Testis (tissue), 3 donors: ENCODE measurements around the gene MRPS35. TPM values are rescaled to one million over a fixed set of nuclear protein-coding genes. Genes with fewer than 3 reads are reported as not detected.

ENCODE experiments used
- DNase-seq: peaks from one replicate; pipeline ENCODE4 v3.0.0-alpha.2; 2019
- H3K27ac ChIP-seq, 2 donors: fragments of 200-600 bp; sonication (generic); one replicate each; pipeline ENCODE4 v1.5.1; 2019
- H3K27me3 ChIP-seq: fragments of 200-600 bp; sonication (generic); one replicate; pipeline ENCODE4 v1.5.1; 2019
- H3K36me3 ChIP-seq: fragments of 200-600 bp; sonication (generic); one replicate; pipeline ENCODE4 v1.5.1; 2017; ENCODE audit warnings: low read depth; ENCODE audit errors: missing control alignments
- H3K4me1 ChIP-seq: fragments of 200-600 bp; sonication (generic); one replicate; pipeline ENCODE4 v1.5.1; 2019
- H3K4me3 ChIP-seq, 2 donors: fragments of 200-600 bp; sonication (generic); one replicate each; pipeline ENCODE4 v1.5.1; 2017 to 2019
- H3K9me3 ChIP-seq: fragments of 200-600 bp; sonication (generic); one replicate; pipeline ENCODE4 v1.5.1; 2017
- POLR2A ChIP-seq: fragments of 450-650 bp; IDR thresholded peaks from one replicate; pipeline ENCODE4 v1.6.1; 2017; ENCODE audit warnings: antibody characterized with exemption, mild to moderate bottlenecking, moderate library complexity
- WGBS, 2 donors: methylation state at CpG; one replicate each; pipeline ENCODE4 v1.1.5; 2018; 5-methylcytosine and 5-hydroxymethylcytosine counted together
- intact Hi-C: fragments of 100-400 bp; cut with DNase I; formaldehyde crosslinking; loops from one replicate; pipeline ENCODE4 v1.15.1; 2023; ENCODE audit warnings: low total_unique reads
- polyA plus RNA-seq: library from polyadenylated mRNA; stranded (reverse); fragments of 350-450 nt; fragmentation: Illumina TruSeq; extraction: RNeasy Lipid Tissue Mini Kit (QIAGEN cat#74804); gene quantifications from one replicate; pipeline ENCODE4 v1.2.3, GENCODE V29; 2014; ENCODE audit warnings: low read depth, low replicate concordance; ENCODE audit not compliant: insufficient read depth
- total RNA-seq, 2 donors: library from RNA; depleted of rRNA; stranded (reverse); fragments of >200 nt; gene quantifications; one replicate each; pipeline ENCODE4 v1.2.3, GENCODE V29; 2016
- TF ChIP-seq, protein P1 (sequence below), 3 experiments: fragments of 450-650 bp in 2 of 3; fragments of 200-600 bp in 1 of 3; sonication (generic) in 1 of 3; IDR thresholded peaks; one replicate each; pipeline ENCODE4 v1.5.1; 2016 to 2019; ENCODE audit warnings: antibody characterized with exemption in 3 of 3, mild to moderate bottlenecking in 2 of 3, moderate library complexity in 1 of 3

Gene MRPS35
- total and polyA plus RNA-seq, 3 donors from 2014 or later: 35.1 to 42.9 (median 35.7) TPM

DNA sequence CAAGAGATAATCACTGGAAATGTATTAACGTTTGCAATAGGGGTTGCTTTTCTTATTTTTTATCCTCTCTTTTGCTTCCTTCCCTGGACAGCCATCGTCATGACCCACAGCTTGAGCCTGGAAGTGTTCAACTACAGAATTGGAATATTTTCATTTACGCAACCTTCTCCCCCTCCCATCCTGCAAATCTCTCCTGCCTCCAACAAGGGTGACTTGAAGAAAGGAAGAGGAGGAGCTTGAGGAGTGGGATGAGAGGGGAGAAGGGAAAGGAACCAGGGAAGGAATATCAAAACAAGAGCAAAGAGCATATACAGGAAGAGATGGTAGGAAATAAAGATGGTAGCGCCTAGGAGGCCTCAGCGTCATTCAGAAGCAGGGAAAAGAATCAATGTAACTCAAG, 71.0 kb downstream of the MRPS35 start:
- peaks cover 11% of the 10 kb centered on the region for H3K4me1 ChIP-seq
- no peaks in the 10 kb centered on the region for H3K9me3 ChIP-seq

DNA sequence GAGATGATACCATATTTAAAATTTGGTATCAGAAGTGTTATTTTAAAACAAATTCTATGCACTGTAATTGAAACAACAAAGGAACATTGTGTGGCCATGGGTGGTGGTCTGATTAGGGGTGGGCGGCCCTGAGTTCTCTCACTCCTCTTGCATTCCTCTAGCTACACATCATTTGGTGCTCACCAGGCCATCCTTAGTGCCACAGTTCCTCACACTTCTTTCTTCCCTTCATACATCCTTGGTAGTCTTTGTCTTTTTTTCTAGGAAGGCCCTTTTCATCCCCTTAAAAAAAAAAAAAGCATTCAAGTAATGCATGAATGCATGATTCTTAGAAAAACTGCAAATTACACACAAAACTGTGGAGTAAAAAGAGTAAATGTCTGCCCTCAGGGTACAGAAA, 71.8 kb downstream of the MRPS35 start:
- Histone ChIP-seq H3K27ac (peak overlapping the region; percentile 95), H3K27me3 (no peaks in the 10 kb centered on the region), H3K36me3 (no peaks in the 10 kb centered on the region), H3K4me1 (peaks cover 11% of the 10 kb centered on the region), H3K4me3 (no peak overlapping the region), H3K9me3 (no peaks in the 10 kb centered on the region)
- no peak for DNase-seq
- intact Hi-C loops: no loop called here
- TF ChIP-seq, protein P1, sequence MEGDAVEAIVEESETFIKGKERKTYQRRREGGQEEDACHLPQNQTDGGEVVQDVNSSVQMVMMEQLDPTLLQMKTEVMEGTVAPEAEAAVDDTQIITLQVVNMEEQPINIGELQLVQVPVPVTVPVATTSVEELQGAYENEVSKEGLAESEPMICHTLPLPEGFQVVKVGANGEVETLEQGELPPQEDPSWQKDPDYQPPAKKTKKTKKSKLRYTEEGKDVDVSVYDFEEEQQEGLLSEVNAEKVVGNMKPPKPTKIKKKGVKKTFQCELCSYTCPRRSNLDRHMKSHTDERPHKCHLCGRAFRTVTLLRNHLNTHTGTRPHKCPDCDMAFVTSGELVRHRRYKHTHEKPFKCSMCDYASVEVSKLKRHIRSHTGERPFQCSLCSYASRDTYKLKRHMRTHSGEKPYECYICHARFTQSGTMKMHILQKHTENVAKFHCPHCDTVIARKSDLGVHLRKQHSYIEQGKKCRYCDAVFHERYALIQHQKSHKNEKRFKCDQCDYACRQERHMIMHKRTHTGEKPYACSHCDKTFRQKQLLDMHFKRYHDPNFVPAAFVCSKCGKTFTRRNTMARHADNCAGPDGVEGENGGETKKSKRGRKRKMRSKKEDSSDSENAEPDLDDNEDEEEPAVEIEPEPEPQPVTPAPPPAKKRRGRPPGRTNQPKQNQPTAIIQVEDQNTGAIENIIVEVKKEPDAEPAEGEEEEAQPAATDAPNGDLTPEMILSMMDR (IDR thresholded peaks at IDR 0.05): no peak
- TF ChIP-seq POLR2A: no peak
- WGBS, 2 donors: 59 to 65% methylated on average over 1 of the region's 1 CpG

More for the DNA sequence above, 71.0 kb downstream of the MRPS35 start:
- intact Hi-C loops: no loop called here
- no peaks in the 10 kb centered on the region for H3K27me3 ChIP-seq
- WGBS, 2 donors: 35 to 40% methylated on average over 5 of the region's 5 CpGs
- no peaks in the 10 kb centered on the region for H3K36me3 ChIP-seq
- peak overlapping the region; percentile 95 for H3K27ac ChIP-seq
- TF ChIP-seq POLR2A: no peak
- TF ChIP-seq, protein P1 (IDR thresholded peaks at IDR 0.05): no peak
- H3K4me3 ChIP-seq: peak overlapping the region; percentile 87 to 92
- no peak for DNase-seq

DNA sequence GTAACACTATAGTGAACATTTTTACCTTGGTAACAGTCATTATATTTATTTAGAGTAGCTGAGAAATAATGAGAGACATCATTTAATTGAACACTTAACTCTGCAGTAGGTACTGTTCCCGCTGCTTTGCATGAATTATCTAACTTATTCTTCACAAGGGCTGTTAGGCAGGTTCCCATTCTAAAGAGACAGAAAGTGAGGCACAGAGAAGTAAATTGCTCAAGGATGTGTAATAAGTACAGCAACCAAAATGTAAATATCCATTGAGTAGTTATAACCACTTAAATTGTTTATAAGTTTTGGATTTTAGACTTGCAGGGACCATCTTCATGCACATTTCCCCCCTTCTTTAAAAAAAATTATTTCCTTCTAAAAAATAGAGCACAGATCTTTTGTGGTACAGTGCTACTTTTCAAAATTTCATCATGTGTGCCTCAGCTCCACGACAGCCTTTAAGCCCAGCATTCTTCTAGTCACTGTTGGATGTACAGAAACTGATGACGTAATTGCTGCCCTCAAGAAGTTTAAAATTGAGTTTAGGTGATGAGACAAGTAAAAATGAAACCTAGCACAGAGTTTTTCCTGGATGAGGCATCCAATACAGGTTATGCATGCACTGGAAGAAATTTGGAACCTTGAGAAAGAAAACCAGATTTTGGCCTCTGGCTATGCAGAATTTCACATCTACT, 75.4 kb downstream of the MRPS35 start:
- Histone ChIP-seq H3K27me3 (no peaks in the 10 kb centered on the region), H3K9me3 (no peaks in the 10 kb centered on the region), H3K36me3 (no peaks in the 10 kb centered on the region), H3K4me3 (no peak overlapping the region), H3K4me1 (peaks cover 26% of the 10 kb centered on the region), H3K27ac (no peak overlapping the region)
- DNase-seq: no peak
- TF ChIP-seq, protein P1 (IDR thresholded peaks at IDR 0.05): no peak
- TF ChIP-seq POLR2A: no peak
- 74 to 86% methylated on average over 3 of the region's 3 CpGs for WGBS, 2 donors
- intact Hi-C loops: no loop called here

DNA sequence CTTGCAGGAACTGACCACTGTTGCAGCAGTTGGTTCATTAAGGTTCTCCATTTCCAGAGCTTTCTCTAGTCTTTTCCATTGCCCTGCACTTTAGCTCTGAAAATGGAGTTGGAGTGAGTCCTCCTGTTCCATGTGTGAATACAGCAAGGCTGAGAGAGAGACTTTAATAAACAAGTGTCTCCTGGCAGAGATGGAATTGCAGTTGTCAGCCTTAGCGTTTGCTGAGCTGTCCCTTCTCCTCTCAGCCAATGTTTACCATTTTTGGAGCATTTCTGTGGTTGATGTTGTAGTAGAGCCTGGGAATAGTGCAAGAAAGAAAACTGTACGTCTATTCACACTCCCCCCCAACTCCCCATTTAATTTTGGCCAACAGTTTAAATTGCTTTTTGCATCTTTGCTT, 76.9 kb downstream of the MRPS35 start:
- Histone ChIP-seq H3K4me1 (peaks cover 16% of the 10 kb centered on the region), H3K27ac (no peak overlapping the region), H3K27me3 (no peaks in the 10 kb centered on the region), H3K9me3 (no peaks in the 10 kb centered on the region), H3K4me3 (no peak overlapping the region), H3K36me3 (no peaks in the 10 kb centered on the region)
- WGBS, 2 donors: 33 to 53% methylated on average over 2 of the region's 2 CpGs
- DNase-seq: no peak
- intact Hi-C loops: no loop called here
- TF ChIP-seq POLR2A: no peak
- TF ChIP-seq, protein P1 (IDR thresholded peaks at IDR 0.05): no peak

DNA sequence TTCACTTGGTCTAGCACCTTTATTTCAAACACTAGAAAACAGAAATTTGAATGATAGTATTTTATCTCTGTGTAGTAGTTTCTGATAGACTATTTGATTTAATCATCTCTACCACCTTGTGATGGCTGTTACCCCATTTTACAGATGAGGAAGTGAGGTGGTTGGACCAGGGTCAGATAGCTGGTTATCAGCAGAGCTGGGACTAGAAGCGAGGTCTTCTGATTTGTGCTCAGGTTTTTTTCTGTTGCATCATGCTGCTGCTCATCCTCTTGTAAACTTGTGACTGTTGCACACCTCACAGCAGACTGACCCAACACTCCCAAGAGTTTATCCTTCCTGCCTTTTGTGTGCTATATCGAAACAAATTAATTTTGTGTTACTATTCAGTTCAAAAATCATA, 79.5 kb downstream of the MRPS35 start:
- Histone ChIP-seq H3K36me3 (no peaks in the 10 kb centered on the region), H3K4me3 (no peak overlapping the region), H3K27ac (no peak overlapping the region), H3K27me3 (no peaks in the 10 kb centered on the region), H3K9me3 (no peaks in the 10 kb centered on the region), H3K4me1 (peaks cover 15% of the 10 kb centered on the region)
- intact Hi-C loops: no loop called here
- no peak for TF ChIP-seq POLR2A
- TF ChIP-seq, protein P1 (IDR thresholded peaks at IDR 0.05): no peak
- no peak for DNase-seq
- WGBS, 2 donors: 63 to 72% methylated on average over 2 of the region's 2 CpGs
